H9 (cell line): ENCODE results near the gene SFTPB. TPM values are rescaled to one million over a fixed set of nuclear protein-coding genes. Genes with fewer than 3 reads are reported as not detected.

Experiments used
- DNase-seq: peaks from one replicate; pipeline ENCODE4 v3.0.0-alpha.2; 2017
- H2AFZ ChIP-seq: one replicate; pipeline ENCODE4 v1.6.1; 2013; ENCODE audit warnings: mild to moderate bottlenecking, low read length, control low read depth, moderate library complexity
- H2AK5ac ChIP-seq: 2 replicates; pipeline ENCODE4 v1.6.1; 2013; ENCODE audit warnings: low read length, control low read depth, mixed read lengths; ENCODE audit not compliant: insufficient read length
- H2BK120ac ChIP-seq: one replicate; pipeline ENCODE4 v1.6.1; 2013; ENCODE audit warnings: low read depth, mild to moderate bottlenecking, low read length, control low read depth, inconsistent platforms; ENCODE audit not compliant: poor library complexity, severe bottlenecking
- H2BK12ac ChIP-seq: 2 replicates; pipeline ENCODE4 v1.6.1; 2013; ENCODE audit warnings: low read length, control low read depth, mixed read lengths, low read depth; ENCODE audit not compliant: insufficient read length
- H2BK15ac ChIP-seq: 2 replicates; pipeline ENCODE4 v1.6.1; 2013; ENCODE audit warnings: low read depth, low read length, control low read depth
- H2BK20ac ChIP-seq: one replicate; pipeline ENCODE4 v1.6.1; 2013; ENCODE audit warnings: low read depth, mild to moderate bottlenecking, low read length, control low read depth, inconsistent platforms; ENCODE audit not compliant: poor library complexity, severe bottlenecking
- H2BK5ac ChIP-seq: 2 replicates; pipeline ENCODE4 v1.6.1; 2013; ENCODE audit warnings: low read length, control low read depth, mixed read lengths; ENCODE audit not compliant: insufficient read length
- H3K14ac ChIP-seq: 2 replicates; pipeline ENCODE4 v1.6.1; 2013; ENCODE audit warnings: low read length, control low read depth; ENCODE audit not compliant: insufficient read depth
- H3K18ac ChIP-seq: 2 replicates; pipeline ENCODE4 v1.6.1; 2013; ENCODE audit warnings: low read depth, mild to moderate bottlenecking, mixed read lengths, low read length, control low read depth; ENCODE audit not compliant: insufficient read length
- H3K23ac ChIP-seq: 2 replicates; pipeline ENCODE4 v1.6.1; 2013; ENCODE audit warnings: low read length, control low read depth, mixed read lengths, low read depth; ENCODE audit not compliant: insufficient read length
- H3K23me2 ChIP-seq: 2 replicates; pipeline ENCODE4 v1.6.1; 2013; ENCODE audit warnings: low read depth, mild to moderate bottlenecking, mixed read lengths, low read length, control low read depth; ENCODE audit not compliant: insufficient read length, poor library complexity, severe bottlenecking
- H3K27ac ChIP-seq: 2 replicates; pipeline ENCODE4 v1.5.1; 2013; ENCODE audit warnings: low read length, control low read depth, mixed read lengths, low read depth; ENCODE audit not compliant: insufficient read length
- H3K27me3 ChIP-seq: 2 replicates; pipeline ENCODE4 v1.6.1; 2013; ENCODE audit warnings: low read length, control low read depth, inconsistent platforms; ENCODE audit not compliant: insufficient read depth
- H3K4ac ChIP-seq: 2 replicates; pipeline ENCODE4 v1.6.1; 2013; ENCODE audit warnings: low read depth, mild to moderate bottlenecking, control low read depth, inconsistent platforms, low read length, moderate library complexity
- H3K4me1 ChIP-seq: 2 replicates; pipeline ENCODE4 v1.6.1; 2013; ENCODE audit warnings: low read length, control low read depth, inconsistent platforms; ENCODE audit not compliant: insufficient read depth
- H3K4me2 ChIP-seq: 2 replicates; pipeline ENCODE4 v1.6.1; 2013; ENCODE audit warnings: low read length, control low read depth, mixed read lengths; ENCODE audit not compliant: insufficient read length, insufficient read depth
- H3K56ac ChIP-seq: 2 replicates; pipeline ENCODE4 v1.6.1; 2013; ENCODE audit warnings: low read depth, mild to moderate bottlenecking, mixed read lengths, low read length, control low read depth; ENCODE audit not compliant: insufficient read length
- H3K79me1 ChIP-seq: 2 replicates; pipeline ENCODE4 v1.6.1; 2013; ENCODE audit warnings: low read depth, mild to moderate bottlenecking, moderate library complexity, low read length, control low read depth, inconsistent platforms; ENCODE audit not compliant: insufficient read depth, poor library complexity, severe bottlenecking
- H3K79me2 ChIP-seq: 2 replicates; pipeline ENCODE4 v1.6.1; 2013; ENCODE audit warnings: low read length, control low read depth, inconsistent platforms; ENCODE audit not compliant: insufficient read depth
- H3K9ac ChIP-seq: 2 replicates; pipeline ENCODE4 v1.6.1; 2013; ENCODE audit warnings: low read length, control low read depth, mixed read lengths; ENCODE audit not compliant: insufficient read length; ENCODE audit errors: extremely low read depth
- H3K9me3 ChIP-seq: one replicate; pipeline ENCODE4 v1.6.1; 2013; ENCODE audit warnings: low read depth, low read length, inconsistent platforms; ENCODE audit not compliant: control insufficient read depth
- H3T11ph ChIP-seq: one replicate; pipeline ENCODE4 v1.6.1; 2013; ENCODE audit warnings: mild to moderate bottlenecking, low read length, control low read depth, inconsistent platforms
- H4K20me1 ChIP-seq: one replicate; pipeline ENCODE4 v1.6.1; 2013; ENCODE audit not compliant: control insufficient read depth, insufficient read length, insufficient read depth
- H4K5ac ChIP-seq: 2 replicates; pipeline ENCODE4 v1.6.1; 2013; ENCODE audit warnings: low read depth, mild to moderate bottlenecking, mixed read lengths, low read length, control low read depth; ENCODE audit not compliant: insufficient read length
- H4K8ac ChIP-seq: replicated peaks from 2 replicates; pipeline ENCODE4 v1.6.1; 2013; ENCODE audit warnings: low read length, control low read depth, mixed read lengths, low read depth; ENCODE audit not compliant: insufficient read length
- H4K91ac ChIP-seq: 2 replicates; pipeline ENCODE4 v1.6.1; 2013; ENCODE audit warnings: low read depth, mild to moderate bottlenecking, moderate library complexity, mixed read lengths, low read length, control low read depth; ENCODE audit not compliant: insufficient read length
- H3K27ac Mint-ChIP-seq, 3 experiments: 2 replicates in 2 of 3; 3 replicates in 1 of 3; pipeline ENCODE4 v1.8.0; 2020 to 2021; ENCODE audit warnings: mixed read lengths in 3 of 3, mild to moderate bottlenecking in 1 of 3, moderate library complexity in 1 of 3
- H3K27me3 Mint-ChIP-seq: 2 replicates; pipeline ENCODE4 v1.8.0; 2021; ENCODE audit warnings: low read depth, mild to moderate bottlenecking, moderate library complexity, mixed read lengths
- H3K36me3 Mint-ChIP-seq, 3 experiments: 2 replicates in 2 of 3; 3 replicates in 1 of 3; pipeline ENCODE4 v1.8.0; 2020 to 2021; ENCODE audit warnings: low read depth in 3 of 3, mixed read lengths in 3 of 3; ENCODE audit not compliant: insufficient read depth in 1 of 3
- H3K4me1 Mint-ChIP-seq, 2 experiments: 2 replicates each; pipeline ENCODE4 v1.8.0; 2020; ENCODE audit warnings: mixed read lengths in 2 of 2
- H3K4me3 Mint-ChIP-seq, 2 experiments: 2 replicates in 1 of 2; 3 replicates in 1 of 2; pipeline ENCODE4 v1.8.0; 2020 to 2021; ENCODE audit warnings: mild to moderate bottlenecking in 2 of 2, mixed read lengths in 2 of 2, moderate library complexity in 1 of 2
- H3K9me3 Mint-ChIP-seq, 2 experiments: 2 replicates in 1 of 2; 3 replicates in 1 of 2; pipeline ENCODE4 v1.8.0; 2020; ENCODE audit warnings: mild to moderate bottlenecking in 2 of 2, mixed read lengths in 2 of 2, moderate library complexity in 1 of 2
- CTCF ChIP-seq: fragments of 200-600 bp; sonication (generic); conservative IDR thresholded peaks from 3 replicates; pipeline ENCODE4 v1.8.0; 2021; ENCODE audit warnings: antibody characterized with exemption, mild to moderate bottlenecking
- WGBS: extraction: QIAGEN DNeasy Blood & Tissue Kit; methylation state at CpG from one replicate; pipeline ENCODE4 v1.1.7; 2013; ENCODE audit warnings: missing lambda C conversion rate, low lambda C conversion rate, mixed read lengths; ENCODE audit not compliant: insufficient read length; ENCODE audit errors: extremely low coverage; 5-methylcytosine and 5-hydroxymethylcytosine counted together
- total RNA-seq: library from RNA; stranded (reverse); gene quantifications from 2 replicates; pipeline ENCODE4 v1.2.1, GENCODE V29; 2021

Gene SFTPB
- total RNA-seq, 1 experiment from 2014 or later: not detected

GRCh38 chr2:85697716-85698115 is 29.7 kb upstream of the SFTPB start:
- no peaks in the 10 kb centered on the region for H3K9me3 ChIP-seq
- H3K18ac ChIP-seq: no peak overlapping the region
- no peak overlapping the region for H3K27ac Mint-ChIP-seq
- H2AK5ac ChIP-seq: no peak overlapping the region
- no peak overlapping the region for H4K8ac ChIP-seq
- no peak overlapping the region for H2AFZ ChIP-seq
- no peak overlapping the region for H3K4ac ChIP-seq
- no peak overlapping the region for H3K14ac ChIP-seq
- H4K5ac ChIP-seq: no peak overlapping the region
- peaks cover 16 to 24% of the 10 kb centered on the region in 2 experiments for H3K4me1 Mint-ChIP-seq
- H4K91ac ChIP-seq: no peak overlapping the region
- H2BK120ac ChIP-seq: no peak overlapping the region
- no peak for DNase-seq
- H3K79me2 ChIP-seq: no peaks in the 10 kb centered on the region
- no peaks in the 10 kb centered on the region for H3K23me2 ChIP-seq
- no peak overlapping the region for H3K27ac ChIP-seq
- TF ChIP-seq CTCF: no peak
- no peaks in the 10 kb centered on the region for H3K27me3 ChIP-seq
- no peak overlapping the region for H2BK12ac ChIP-seq
- no peak overlapping the region for H3K4me3 Mint-ChIP-seq
- H3T11ph ChIP-seq: no peak overlapping the region
- H3K4me2 ChIP-seq: no peak overlapping the region
- H3K4me1 ChIP-seq: no peaks in the 10 kb centered on the region; the same call in 1 of the 2 replicates
- no CpG with 5 or more reads among the region's 2 CpGs for WGBS
- no peaks in the 10 kb centered on the region for H3K36me3 Mint-ChIP-seq
- H3K27me3 Mint-ChIP-seq: peaks cover 5% of the 10 kb centered on the region
- no peak overlapping the region for H2BK20ac ChIP-seq
- no peaks in the 10 kb centered on the region for H3K79me1 ChIP-seq
- H3K9me3 Mint-ChIP-seq: no peaks in the 10 kb centered on the region
- no peaks in the 10 kb centered on the region for H4K20me1 ChIP-seq
- H3K23ac ChIP-seq: no peak overlapping the region
- no peak overlapping the region for H3K9ac ChIP-seq
- H3K56ac ChIP-seq: no peak overlapping the region
- H2BK15ac ChIP-seq: no peak overlapping the region
- no peak overlapping the region for H2BK5ac ChIP-seq
